SK-N-DZ (cell line): ENCODE measurements around the gene SOS2.
A peak's percentile ranks its signal among the peaks of the same experiment; 100 is the strongest.

Experiments used
- DNase-seq: peaks from one replicate; pipeline ENCODE4 v3.0.0-alpha.2; 2015; ENCODE audit warnings: low spot score

SOS2 gene

GRCh38 chr14:50116181-50116956, 115.0 kb downstream of the SOS2 start, which contains the start of gene VCPKMT:
Gene VCPKMT, minus strand, starts transcription at chr14:50116572. Its CDS starts 20 bp downstream, at chr14:50116552.
- peak; percentile 86 for DNase-seq

GRCh38 chr14:50113381-50114035, 117.9 kb downstream of the SOS2 start:
- DNase-seq = no peak

- DNase-seq = no peak
Observed at GRCh38 chr14:50110323-50111037, 120.9 kb downstream of the SOS2 start.

- DNase-seq = no peak
Observed at GRCh38 chr14:50109342-50109741, 122.0 kb downstream of the SOS2 start.

GRCh38 chr14:50107850-50108249, 123.5 kb downstream of the SOS2 start:
- no peak for DNase-seq

- DNase-seq = no peak
Observed at GRCh38 chr14:50106178-50106577, 125.2 kb downstream of the SOS2 start.

- no peak for DNase-seq
Observed at GRCh38 chr14:50103558-50103957, 127.8 kb downstream of the SOS2 start.

- DNase-seq = no peak
Observed at GRCh38 chr14:50101417-50101816, 130.0 kb downstream of the SOS2 start.

GRCh38 chr14:50100805-50101204, 130.6 kb downstream of the SOS2 start:
- DNase-seq = no peak

- no peak for DNase-seq
Observed at GRCh38 chr14:50099335-50099734, 132.0 kb downstream of the SOS2 start.

- DNase-seq = no peak
Observed at GRCh38 chr14:50095895-50096294, 135.5 kb downstream of the SOS2 start.

- DNase-seq = no peak
Observed at GRCh38 chr14:50094056-50094755, 137.2 kb downstream of the SOS2 start.

GRCh38 chr14:50093496-50093895, 137.9 kb downstream of the SOS2 start:
- peak; percentile 79 for DNase-seq

- peak; percentile 74 for DNase-seq
Observed at GRCh38 chr14:50092006-50092555, 139.3 kb downstream of the SOS2 start.

GRCh38 chr14:50091240-50091913, 140.0 kb downstream of the SOS2 start:
- DNase-seq = no peak

GRCh38 chr14:50089208-50089607, 142.2 kb downstream of the SOS2 start:
- DNase-seq = no peak

- DNase-seq = no peak
Observed at GRCh38 chr14:50088731-50089130, 142.6 kb downstream of the SOS2 start.

GRCh38 chr14:50088117-50088515, 143.3 kb downstream of the SOS2 start:
- DNase-seq = no peak

- DNase-seq = peak; percentile 68
Observed at GRCh38 chr14:50087341-50088116, 143.8 kb downstream of the SOS2 start.

GRCh38 chr14:50086321-50086711, 145.1 kb downstream of the SOS2 start:
- DNase-seq = no peak
